A673 (cell line): ENCODE data around the gene MCUR1. TPM values are rescaled to one million over a fixed set of nuclear protein-coding genes. Genes with fewer than 3 reads are reported as not detected.
"Not testable (repeated sequence)": the region's sequence is repeated elsewhere in the genome, so short reads cannot be mapped to it uniquely, and the experiment has no call there.

ENCODE experiments used
- BruUV-seq: library from RNA; stranded (reverse); fragments of 400-500 nt; replicated peaks from 2 replicates; lab custom pipeline; 2021; lab: Mats Ljungman, UMichigan
- CTCF ChIA-PET: fragments of 300-600 bp; sonication (Branson Sonifier 250); formaldehyde crosslinking; loops from one replicate; lab custom pipeline; 2022; ENCODE audit warnings: antibody characterized with exemption; lab: Charles Lee
- POLR2A ChIA-PET: fragments of 300-600 bp; sonication (Branson Sonifier 250); formaldehyde crosslinking; loops from one replicate; lab custom pipeline; 2022; ENCODE audit warnings: antibody characterized with exemption; ENCODE audit not compliant: low non-redundant PET; lab: Charles Lee
- DNase-seq: peaks from one replicate; pipeline ENCODE4 v3.0.0-alpha.2; 2015; ENCODE audit warnings: low spot score
- H3K27ac ChIP-seq: fragments of 200-600 bp; sonication (generic); 2 replicates; pipeline ENCODE4 v1.5.1; 2016; ENCODE audit warnings: mixed run types, low read depth, mild to moderate bottlenecking, mixed read lengths, antibody characterized with exemption, low read length; ENCODE audit not compliant: poor library complexity, severe bottlenecking
- H3K27me3 ChIP-seq: fragments of 200-600 bp; sonication (generic); replicated peaks from 2 replicates; pipeline ENCODE4 v1.6.1; 2017; ENCODE audit warnings: mixed run types, low read depth, mild to moderate bottlenecking, mixed read lengths, antibody characterized with exemption, low read length; ENCODE audit not compliant: insufficient read depth, poor library complexity
- H3K36me3 ChIP-seq: fragments of 200-600 bp; sonication (generic); 2 replicates; pipeline ENCODE4 v1.6.1; 2016; ENCODE audit warnings: mixed run types, mild to moderate bottlenecking, mixed read lengths, antibody characterized with exemption, low read length; ENCODE audit not compliant: insufficient read depth, poor library complexity, severe bottlenecking
- H3K4me1 ChIP-seq: fragments of 200-600 bp; sonication (generic); 2 replicates; pipeline ENCODE4 v1.6.1; 2017; ENCODE audit warnings: mixed run types, mild to moderate bottlenecking, mixed read lengths, antibody characterized with exemption, low read length; ENCODE audit not compliant: insufficient read depth, poor library complexity, severe bottlenecking
- H3K4me3 ChIP-seq: fragments of 200-600 bp; sonication (generic); 2 replicates; pipeline ENCODE4 v1.5.1; 2016; ENCODE audit warnings: low read depth, mixed run types, mild to moderate bottlenecking, mixed read lengths, low read length; ENCODE audit not compliant: poor library complexity, severe bottlenecking
- H3K9me3 ChIP-seq: fragments of 200-600 bp; sonication (generic); 2 replicates; pipeline ENCODE4 v1.6.1; 2016; ENCODE audit warnings: mixed run types, low read depth, mild to moderate bottlenecking, mixed read lengths, antibody characterized with exemption, low read length; ENCODE audit not compliant: poor library complexity, severe bottlenecking
- EZH2 ChIP-seq: fragments of 200-600 bp; sonication (generic); IDR thresholded peaks from 2 replicates; pipeline ENCODE4 v1.6.1; 2017; ENCODE audit warnings: borderline replicate concordance, low read depth, mild to moderate bottlenecking, mixed read lengths, antibody characterized with exemption, low read length; ENCODE audit not compliant: poor library complexity, severe bottlenecking
- intact Hi-C: fragments of 100-400 bp; cut with micrococcal nuclease; formaldehyde crosslinking; loops from one replicate; pipeline ENCODE4 v1.10.0; 2022; ENCODE audit not compliant: unreplicated experiment
- total RNA-seq: library from RNA; stranded (reverse); gene quantifications from 2 replicates; pipeline ENCODE4 v1.2.3, GENCODE V29; 2021
- TF ChIP-seq, protein P1 (sequence below): fragments of 300-800, 200-600 bp; sonication (generic); conservative IDR thresholded peaks from 2 replicates; pipeline ENCODE4 v1.5.1; 2017; ENCODE audit warnings: low read depth, mild to moderate bottlenecking, antibody characterized with exemption, low read length, moderate library complexity, mixed read lengths

Gene MCUR1
- total RNA-seq, 1 experiment from 2014 or later = 56.6 TPM

DNA sequence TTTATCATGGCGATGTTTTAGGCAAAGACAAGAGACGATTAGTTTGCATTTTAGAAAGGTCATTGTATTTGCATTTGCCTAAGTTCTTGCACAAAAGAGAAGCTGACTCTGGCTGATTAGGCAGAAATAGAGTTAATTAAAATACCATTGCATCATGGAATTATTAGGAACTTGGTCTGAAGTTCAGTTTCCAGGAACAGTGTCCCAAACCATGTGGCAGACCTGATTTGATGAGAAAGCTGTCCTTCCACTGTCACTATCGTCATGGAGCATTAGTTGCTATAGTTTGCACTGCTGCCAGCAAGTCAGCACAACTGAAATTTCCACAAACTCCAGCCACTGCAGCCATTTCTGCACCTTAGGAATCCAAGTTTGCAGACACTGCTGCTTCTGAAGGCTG is 24.3 kb upstream of the MCUR1 start:
- DNase-seq = no peak
- CTCF ChIA-PET = no interaction called here
- no peak for TF ChIP-seq EZH2
- TF ChIP-seq, protein P1, sequence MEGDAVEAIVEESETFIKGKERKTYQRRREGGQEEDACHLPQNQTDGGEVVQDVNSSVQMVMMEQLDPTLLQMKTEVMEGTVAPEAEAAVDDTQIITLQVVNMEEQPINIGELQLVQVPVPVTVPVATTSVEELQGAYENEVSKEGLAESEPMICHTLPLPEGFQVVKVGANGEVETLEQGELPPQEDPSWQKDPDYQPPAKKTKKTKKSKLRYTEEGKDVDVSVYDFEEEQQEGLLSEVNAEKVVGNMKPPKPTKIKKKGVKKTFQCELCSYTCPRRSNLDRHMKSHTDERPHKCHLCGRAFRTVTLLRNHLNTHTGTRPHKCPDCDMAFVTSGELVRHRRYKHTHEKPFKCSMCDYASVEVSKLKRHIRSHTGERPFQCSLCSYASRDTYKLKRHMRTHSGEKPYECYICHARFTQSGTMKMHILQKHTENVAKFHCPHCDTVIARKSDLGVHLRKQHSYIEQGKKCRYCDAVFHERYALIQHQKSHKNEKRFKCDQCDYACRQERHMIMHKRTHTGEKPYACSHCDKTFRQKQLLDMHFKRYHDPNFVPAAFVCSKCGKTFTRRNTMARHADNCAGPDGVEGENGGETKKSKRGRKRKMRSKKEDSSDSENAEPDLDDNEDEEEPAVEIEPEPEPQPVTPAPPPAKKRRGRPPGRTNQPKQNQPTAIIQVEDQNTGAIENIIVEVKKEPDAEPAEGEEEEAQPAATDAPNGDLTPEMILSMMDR = no peak
- Histone ChIP-seq H3K4me3 (no peak overlapping the region), H3K9me3 (no peaks in the 10 kb centered on the region), H3K27ac (no peak overlapping the region), H3K4me1 (no peaks in the 10 kb centered on the region), H3K36me3 (no peaks in the 10 kb centered on the region), H3K27me3 (no peaks in the 10 kb centered on the region)
- intact Hi-C loops = no loop called here
- POLR2A ChIA-PET = no interaction called here
- no TSS peak for BruUV-seq

DNA sequence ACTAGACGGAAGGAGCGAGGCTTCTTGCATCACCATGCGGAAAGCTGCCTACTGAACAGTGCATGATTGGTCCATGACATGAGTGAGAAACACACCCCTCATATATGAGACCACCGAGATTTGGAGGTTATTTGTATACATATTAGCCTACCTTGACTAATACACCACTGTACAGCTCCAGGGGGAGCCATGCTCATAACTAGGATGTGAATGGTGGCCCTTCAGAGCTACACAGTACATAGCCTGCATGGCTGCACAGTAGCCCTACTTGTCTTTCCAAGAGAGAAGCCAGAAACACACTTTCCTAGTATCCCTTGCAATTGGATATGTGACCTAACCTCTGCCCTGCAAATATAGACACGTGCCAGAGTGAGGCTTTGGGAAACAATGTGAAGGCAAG is 21.8 kb upstream of the MCUR1 start:
- no peak overlapping the region for H3K27ac ChIP-seq
- TF ChIP-seq, protein P1 = no peak
- TF ChIP-seq EZH2 = no peak
- CTCF ChIA-PET = no interaction called here
- no peaks in the 10 kb centered on the region for H3K36me3 ChIP-seq
- intact Hi-C loops = no loop called here
- DNase-seq = no peak
- H3K9me3 ChIP-seq = no peaks in the 10 kb centered on the region
- H3K4me1 ChIP-seq = no peaks in the 10 kb centered on the region
- POLR2A ChIA-PET = no interaction called here
- no peak overlapping the region for H3K4me3 ChIP-seq
- BruUV-seq = no TSS peak
- no peaks in the 10 kb centered on the region for H3K27me3 ChIP-seq

DNA sequence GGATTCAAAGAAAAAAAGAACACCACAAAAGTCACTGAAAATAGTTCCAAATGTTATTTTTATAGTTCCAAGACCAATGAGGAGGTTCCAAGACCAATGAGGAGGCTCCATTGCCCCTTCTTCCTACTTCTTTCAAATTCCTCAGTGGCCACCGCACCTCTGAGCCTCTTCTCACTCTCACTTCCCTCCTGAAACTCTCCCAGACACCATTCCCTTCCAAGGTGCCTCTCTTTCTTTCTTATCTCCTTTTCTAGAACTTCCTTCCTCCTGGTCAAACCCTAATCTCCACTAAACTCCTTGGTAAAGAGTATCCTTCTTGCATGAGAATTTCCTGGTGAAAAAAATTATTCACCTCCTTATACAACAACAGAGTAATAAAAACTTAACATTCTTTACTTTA is 20.4 kb upstream of the MCUR1 start:
- ChIA-PET POLR2A (no interaction called here), CTCF (no interaction called here)
- DNase-seq = no peak
- intact Hi-C loops = no loop called here
- BruUV-seq = no TSS peak
- H3K36me3 ChIP-seq = no peaks in the 10 kb centered on the region
- H3K27ac ChIP-seq = no peak overlapping the region
- TF ChIP-seq EZH2 = no peak
- TF ChIP-seq, protein P1 = no peak
- H3K9me3 ChIP-seq = no peaks in the 10 kb centered on the region
- no peaks in the 10 kb centered on the region for H3K27me3 ChIP-seq
- H3K4me1 ChIP-seq = no peaks in the 10 kb centered on the region
- no peak overlapping the region for H3K4me3 ChIP-seq

DNA sequence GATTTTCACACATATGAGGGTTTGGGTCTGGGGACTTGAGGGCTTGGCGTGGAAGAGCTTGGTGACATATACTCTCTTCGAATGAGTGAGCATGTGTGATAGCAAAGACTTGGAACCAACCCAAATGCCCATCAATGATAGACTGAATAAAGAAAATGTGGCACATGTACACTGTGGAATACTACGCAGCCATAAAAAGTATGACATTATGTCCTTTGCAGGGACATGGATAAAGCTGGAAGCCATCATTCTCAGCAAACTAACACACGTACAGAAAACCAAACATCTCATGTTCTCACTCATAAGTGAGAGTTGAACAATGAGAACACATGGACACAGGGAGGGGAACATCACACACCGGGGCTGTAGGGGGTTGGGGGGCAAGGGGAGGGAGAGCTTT is 19.7 kb upstream of the MCUR1 start:
- H3K27ac ChIP-seq, H3K27me3 ChIP-seq, BruUV-seq, H3K4me1 ChIP-seq, POLR2A ChIA-PET, H3K36me3 ChIP-seq, CTCF ChIA-PET, H3K9me3 ChIP-seq, H3K4me3 ChIP-seq, DNase-seq, intact Hi-C loops: not testable (repeated sequence)
